Brain pericyte (primary cell): Measurements from ENCODE around the gene MTRF1L.
"Not testable (repeated sequence)": the region's sequence is repeated elsewhere in the genome, so short reads cannot be mapped to it uniquely, and the experiment has no call there.

ENCODE experiments used
- DNase-seq: peaks from one replicate; pipeline ENCODE4 v3.0.0-alpha.2; 2012; ENCODE audit warnings: low read depth, low spot score

MTRF1L gene

DNA sequence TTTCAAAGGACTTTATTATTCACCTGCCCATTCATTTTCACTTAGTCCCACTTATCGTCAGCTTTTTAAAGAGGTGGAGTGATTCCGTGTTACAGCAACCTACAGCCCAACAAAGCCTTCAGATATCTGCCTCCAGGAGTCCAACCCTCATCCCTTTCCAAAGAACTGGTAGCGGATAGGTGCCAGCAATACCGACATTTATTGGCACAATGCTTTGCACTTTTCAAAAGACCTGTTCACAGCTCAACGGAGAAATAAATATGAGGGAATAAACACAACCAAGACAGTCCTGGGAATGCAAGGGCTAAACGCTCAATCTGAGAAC is 819 bp upstream of the MTRF1L start:
- no peak for DNase-seq

DNA sequence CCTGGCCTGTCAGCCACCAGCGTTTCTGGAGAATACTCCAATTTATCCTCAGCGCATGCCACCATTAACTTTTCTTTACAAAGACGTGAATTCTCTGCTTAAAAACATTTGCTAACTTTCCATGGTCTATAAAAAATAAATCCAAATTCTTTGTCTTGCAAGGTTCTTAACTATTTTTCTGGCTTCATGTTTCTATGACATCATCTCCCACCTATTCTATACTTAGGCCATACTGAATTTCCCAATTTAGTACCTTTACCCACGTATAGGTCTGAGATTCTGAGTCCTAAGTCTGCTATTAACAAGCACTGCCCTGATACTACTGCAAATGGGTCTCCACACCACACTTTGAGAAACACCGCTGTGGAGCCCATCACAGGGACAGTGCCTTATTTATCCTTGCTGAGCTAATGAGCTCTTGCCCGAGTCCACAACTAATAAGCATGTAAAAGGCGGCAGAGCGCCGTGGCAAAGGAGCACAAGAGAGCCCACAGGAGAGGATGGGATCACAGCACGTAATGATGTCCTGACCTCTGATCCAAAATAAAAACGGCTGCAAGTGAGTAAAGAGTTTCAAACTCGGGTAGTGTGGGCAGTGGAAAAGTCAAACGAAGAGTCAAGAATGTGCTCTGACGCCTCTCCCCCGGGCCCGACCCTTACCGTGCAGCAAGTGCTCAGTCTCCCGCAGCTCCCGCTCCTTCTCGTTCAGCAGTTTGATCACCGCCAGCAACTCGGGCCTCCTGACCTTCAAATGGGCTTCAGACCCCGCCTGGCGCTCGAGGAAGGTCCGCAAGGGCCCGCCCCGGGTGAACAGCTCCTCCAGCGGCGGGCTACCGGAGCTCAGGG is 519 bp downstream of the MTRF1L start:
- DNase-seq, result no peak

DNA sequence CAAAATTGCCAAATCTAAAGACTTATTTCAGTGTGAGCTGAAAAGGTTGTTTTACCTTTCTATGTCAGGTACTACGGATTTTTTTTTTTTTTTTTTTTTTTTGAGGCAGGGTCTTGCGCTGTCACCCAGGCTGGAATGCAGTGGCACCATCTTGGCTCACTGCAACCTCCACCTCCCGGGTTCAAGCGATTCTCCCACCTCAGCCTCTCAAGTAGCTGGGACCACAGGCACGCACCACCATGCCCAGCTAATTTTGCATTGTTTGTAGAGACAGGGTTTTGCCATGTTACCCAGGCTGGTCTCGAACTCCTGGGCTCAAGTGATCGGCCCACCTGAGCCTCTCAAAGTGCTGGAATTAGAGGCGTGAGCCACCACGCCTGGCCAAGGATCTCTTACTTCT is 1.7 kb downstream of the MTRF1L start:
- not testable (repeated sequence) for DNase-seq

DNA sequence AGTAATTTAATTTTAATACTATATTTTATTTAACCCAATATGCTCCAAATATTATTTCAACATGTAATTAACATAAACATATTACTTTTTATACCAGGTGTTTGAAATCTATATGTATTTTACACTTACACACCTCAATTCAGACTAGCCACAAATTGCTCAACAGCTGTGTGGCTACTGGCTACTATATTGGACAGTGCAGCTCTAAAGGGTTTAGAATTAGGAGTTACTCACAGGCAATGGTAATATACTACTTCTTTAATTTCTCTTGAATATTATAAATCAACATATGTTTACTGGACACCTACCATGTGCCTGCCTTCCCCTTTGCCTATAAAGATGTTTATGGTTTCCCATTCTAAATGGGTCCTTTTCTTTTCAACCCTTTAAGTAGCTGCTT is 2.3 kb downstream of the MTRF1L start:
- DNase-seq, result no peak

DNA sequence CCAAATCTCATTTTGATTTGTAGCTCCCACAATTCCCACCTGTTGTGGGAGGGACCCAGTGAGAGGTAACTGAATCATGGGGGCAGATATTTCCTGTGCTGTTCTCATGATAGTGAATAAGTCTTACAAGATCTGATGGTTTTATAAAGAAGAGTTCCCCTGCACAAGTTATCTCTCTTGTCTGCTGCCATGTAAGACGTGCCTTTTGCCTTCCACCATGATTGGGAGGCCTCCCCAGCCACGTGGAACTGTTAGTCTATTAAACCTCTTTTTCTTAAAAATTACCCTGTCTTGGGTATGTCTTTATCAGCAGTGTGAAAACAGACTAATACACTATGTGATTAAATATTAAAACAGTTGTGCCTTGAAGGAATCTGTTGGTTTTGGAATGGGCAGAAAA is 3.0 kb downstream of the MTRF1L start:
- not testable (repeated sequence) for DNase-seq

DNA sequence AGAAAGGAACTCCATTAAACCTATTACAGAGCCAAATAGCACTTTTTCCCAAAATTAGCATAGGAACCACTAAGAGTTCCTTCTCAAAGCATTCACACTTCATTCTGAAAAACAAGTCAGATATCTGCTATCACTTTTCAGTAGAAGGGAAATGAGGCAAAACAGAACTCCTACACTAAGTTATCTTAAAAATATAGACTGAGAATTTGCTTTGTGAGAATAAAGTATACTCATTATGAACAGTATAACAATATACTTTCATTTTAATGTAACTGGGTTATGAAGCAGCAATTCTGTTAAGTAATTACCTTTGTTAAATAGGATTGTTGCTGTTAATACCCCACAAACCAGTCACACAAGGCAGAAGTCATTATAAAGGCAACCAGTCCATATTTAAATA is 8.7 kb downstream of the MTRF1L start:
- DNase-seq, result no peak

DNA sequence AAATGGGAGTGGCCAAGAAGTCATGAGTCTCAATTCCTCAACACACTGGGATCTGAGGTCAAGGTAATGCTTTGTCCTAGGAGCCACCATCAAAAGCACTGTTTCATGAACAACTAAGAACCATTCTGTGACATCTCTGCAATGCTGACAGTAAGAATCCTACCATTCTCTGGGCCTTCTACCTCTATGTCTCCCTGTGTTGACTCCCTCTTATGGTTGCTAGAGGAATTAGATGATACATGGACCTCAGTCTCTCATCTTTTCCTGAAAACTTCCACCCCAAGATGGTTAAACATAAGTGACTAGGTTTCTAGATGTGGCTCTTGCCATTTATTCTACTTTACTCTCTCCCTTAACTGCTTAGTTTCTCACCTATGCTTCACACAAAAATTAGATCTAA is 9.1 kb downstream of the MTRF1L start:
- no peak for DNase-seq

DNA sequence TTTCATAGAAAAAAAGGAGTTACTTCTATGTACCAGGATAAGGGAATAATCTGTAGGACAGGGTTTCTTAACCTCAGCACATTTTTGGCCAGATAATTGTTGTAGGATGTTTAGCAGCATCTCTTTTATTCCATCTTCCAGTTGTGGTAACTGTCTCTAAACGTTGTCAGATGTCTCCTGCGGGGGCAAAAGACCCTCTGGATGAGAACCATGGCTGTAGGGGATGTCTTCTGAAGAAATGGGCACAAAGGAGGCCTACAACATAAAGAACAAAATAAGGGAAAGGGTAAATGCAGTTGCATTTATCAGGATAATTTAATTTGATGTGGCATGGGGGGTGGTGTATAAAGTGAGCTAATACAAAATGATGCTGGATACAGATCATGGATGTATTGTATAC is 15.5 kb downstream of the MTRF1L start:
- DNase-seq, result no peak

DNA sequence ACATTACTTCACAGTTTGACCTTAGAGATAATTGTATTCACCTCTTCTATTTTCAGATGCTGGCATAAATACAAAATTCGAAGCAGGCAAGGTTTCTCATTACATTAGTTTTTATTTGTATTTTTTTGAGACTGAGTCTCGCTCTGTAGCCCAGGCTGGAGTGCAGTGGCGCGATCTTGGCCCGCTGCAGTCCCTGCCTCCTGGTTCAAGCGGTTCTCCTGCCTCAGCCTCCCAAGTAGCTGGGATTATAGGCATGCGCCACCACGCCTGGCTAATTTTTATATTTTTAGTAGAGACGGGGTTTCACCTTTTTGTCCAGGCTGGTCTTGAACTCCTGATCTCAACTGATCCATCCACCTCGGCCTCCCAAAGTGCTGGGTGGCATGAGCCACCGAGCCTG is 17.2 kb downstream of the MTRF1L start:
- DNase-seq, result not testable (repeated sequence)

DNA sequence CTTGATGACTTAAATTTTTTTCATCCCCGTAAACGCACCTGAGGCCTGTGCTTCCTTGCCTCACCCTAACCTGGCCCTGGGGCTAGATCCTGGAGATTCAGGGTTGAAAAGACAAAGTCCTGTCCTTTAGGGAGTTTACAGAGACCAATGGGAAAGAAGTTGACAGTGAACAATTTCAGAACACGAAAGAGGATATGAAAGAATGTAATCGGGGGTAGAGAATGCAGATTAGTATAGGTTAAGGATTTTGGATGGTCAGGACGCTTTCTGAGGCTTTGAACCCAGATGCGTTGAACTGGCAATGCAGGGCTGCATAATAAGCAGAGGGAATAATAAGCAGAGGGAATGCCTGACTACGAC is 18.0 kb downstream of the MTRF1L start:
- DNase-seq, result no peak

DNA sequence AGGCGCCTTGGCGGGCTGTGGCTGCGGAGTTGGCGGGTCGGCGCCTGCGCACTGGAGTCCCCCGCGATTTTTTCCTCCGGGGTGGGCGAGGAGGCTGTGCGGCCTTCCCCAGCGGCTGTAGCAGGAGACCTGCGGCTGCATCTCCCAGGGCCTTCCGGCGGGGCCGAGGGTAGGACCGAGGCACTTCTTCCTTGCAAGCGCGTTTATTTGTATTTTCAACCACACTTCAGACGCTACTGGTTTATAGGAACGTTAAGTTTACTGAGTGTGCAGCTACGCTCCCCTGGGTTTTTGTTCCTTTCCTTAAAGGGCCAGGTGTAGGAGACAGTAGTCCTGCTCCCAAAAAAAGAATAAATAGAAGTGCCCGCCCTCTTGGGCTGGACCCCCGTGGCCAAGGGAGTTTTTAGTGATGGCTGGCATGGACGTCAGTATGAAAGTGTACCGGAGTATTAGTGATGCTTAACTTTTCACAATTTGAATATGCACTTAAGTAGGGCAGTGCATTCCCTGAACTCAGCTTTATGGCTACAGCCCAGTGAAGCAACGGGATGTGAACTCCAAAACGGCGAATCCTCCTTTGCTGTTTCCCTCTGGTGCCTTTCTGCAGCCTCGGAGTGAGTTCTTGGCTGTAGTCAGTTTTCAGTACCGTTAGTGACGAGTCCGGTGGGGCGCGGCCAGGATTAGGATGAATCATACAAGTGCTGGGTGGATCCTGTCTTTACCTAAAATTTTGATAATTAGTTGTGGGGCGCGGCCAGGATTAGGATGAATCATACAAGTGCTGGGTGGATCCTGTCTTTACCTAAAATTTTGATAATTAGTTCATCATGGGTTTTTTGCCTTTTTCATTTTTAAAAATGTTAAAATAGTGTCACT is 18.6 kb downstream of the MTRF1L start:
- no peak for DNase-seq

DNA sequence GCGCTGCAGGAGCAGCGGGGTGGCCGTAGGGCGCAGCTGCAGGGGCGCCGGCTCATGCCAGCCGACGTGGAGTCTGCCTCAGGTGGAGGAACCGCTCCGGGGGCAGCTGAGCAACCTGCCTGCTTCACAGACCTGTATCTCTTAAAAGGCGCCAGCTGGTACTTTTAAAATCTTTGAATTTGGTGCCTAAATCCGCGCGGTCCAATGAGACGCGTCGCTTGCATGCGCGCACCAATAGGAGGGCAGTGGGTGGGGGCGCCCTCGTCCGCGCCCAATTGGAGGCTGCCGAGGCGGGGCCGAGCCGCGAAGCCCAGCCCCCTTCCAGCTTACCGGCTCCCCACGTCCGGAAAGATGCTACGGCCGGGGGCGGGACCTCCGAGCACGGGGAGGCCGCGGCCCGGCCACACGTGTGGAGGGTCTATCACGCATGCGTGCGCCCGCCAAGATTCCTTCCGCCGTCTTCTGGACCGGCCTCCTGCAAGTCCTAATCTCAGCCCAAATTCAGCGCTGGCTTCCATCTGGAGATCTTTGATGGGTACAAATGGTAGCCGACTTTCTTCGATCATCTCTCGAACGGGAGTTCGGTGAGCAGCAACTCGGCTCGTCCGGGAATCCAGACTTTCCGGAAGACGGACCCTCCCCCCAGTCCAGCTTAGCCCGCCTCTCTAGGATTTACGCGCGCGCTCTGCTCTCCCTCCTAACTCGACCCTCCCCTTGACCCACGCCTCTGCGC is 19.4 kb downstream of the MTRF1L start, which contains the start of gene FBXO5:
Gene FBXO5 (minus strand): TSS at position 138 of the 733 bp plus-strand sequence. CDS start 82 bp downstream, at position 56.
- DNase-seq, result peak; percentile 95

DNA sequence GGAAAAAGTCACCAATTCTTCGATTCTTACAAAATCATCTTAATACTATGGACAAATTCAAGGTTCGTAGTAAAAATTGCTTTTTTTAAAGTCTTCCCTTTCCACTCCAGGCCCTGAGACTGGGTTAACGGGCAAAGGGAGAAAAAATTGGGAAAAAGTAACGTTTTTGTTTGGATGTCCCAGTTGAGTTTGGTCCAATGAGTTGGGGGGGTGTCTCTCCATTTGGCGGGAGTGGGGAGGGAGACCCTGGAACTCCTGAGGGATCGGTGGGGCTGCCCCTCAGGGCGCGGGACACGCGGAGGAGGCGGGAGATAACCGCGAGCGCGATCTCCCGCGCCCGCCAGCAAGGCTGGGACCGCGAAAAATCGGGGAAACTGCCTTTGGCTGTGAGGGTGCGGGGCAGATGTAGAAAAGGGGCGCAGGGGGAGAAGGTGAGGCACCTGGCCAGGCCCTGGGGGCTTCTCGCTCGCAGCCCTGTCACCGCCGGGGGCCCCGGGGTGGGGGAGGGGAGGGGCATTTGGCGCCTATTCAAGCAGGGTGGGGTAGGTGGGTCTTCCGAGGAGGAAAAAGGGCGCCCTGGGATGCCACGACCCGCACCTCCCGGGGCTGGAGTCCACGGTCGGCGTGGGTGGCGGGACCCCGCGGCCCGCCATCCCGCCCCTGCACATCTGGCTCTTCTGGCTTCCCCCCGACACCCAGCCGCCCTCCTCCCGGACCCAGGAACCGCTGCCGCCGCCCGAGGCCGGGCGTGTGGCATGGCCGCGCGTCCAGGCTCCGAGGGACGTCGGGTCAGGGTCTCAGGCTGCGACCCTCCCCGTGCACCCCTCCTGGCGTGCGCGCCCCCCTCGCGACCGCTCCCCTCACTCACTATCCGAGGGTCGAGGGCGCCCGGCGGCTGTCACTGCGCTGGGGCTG is 20.3 kb downstream of the MTRF1L start:
- no peak for DNase-seq

DNA sequence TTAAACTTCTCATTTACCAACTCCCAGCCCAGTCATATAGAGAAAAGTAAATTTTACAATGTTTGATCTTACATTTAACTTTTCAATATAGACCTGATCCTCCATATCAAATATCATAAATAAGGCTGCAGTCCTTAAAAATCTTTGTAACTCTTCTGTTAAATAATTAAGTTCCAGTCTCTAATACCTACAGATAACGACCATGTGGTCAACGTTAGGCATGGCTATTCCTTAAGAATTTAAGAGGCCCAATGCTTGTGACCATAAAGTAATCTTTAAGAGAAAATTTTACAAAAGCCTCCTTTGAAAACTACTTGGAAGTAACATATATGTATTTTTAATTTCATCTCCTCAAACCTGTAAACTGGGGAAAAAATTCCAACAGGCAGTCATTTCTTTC is 21.3 kb downstream of the MTRF1L start:
- DNase-seq, result no peak

DNA sequence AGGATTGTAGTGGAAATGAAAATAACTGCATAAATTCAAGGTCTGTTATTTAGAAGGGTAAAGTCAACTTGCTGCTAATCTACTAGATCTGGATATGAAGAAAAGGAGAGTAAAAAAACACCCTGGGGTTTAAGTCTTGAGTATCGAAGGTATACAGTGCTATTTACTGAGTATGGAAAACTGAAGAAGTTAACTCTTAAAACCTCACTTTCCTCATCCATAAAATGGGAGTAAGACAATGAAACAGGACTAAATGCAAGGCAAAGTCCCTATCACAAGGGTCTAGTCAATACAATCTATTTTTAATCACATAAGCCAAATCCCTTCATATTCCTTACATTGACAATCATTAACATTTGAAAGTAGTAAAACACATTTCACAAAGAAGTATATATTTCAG is 21.9 kb downstream of the MTRF1L start:
- no peak for DNase-seq

DNA sequence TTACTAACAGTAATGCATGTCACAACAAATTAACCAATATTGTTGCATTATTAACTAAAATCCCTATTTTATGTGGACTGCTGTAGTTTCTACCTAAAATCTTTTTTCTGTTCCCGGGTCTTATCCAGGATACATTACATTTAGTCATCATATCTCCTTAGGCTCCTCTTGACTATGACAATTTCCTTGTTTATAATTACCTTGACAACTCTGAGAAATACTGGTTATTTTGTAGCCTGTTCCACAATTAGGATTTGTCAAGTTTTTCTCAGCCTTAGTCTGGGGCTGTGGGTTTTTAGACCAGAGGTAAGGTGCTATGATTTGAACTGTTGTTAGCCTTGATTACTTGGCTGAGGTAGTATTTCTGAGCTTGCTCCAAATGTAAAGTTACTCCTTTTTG is 23.4 kb downstream of the MTRF1L start:
- DNase-seq, result no peak

DNA sequence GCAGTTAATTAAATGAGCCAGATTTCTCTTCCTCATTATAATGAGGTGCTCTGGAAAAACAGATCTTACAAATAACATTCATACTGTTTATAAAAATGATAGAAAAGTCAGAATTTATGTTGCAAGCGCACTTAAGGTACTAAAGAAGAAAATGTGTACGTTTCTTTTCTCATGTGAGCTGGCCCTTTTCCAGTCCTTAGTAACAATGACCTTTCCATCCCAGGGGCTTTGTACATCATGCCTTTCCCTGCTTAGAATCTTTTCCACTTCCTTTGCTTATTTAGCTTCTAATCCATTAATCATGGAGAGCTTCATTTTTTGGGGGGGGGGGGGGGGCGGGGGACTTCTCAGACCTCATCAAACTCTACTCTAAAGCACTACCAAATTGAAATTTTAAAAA is 24.5 kb downstream of the MTRF1L start:
- no peak for DNase-seq

DNA sequence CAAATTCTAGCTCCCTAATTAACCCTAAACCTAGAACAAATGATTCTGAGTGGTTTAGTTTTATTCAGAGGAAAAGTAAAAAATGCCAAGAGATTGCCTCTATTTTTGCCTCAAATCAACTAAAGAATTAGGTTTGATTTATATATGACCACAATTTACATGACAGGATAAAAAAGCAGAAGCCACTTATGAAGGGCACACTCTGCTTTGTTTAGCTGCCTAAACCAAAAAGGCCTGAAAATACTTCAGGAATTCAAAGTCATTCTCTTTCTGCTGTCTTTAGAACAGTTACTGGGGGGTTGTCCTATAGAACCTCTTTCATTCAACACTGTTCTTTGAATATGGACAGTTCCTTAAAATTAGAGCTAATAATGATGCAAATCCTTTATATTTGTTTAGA is 25.0 kb downstream of the MTRF1L start:
- no peak for DNase-seq

DNA sequence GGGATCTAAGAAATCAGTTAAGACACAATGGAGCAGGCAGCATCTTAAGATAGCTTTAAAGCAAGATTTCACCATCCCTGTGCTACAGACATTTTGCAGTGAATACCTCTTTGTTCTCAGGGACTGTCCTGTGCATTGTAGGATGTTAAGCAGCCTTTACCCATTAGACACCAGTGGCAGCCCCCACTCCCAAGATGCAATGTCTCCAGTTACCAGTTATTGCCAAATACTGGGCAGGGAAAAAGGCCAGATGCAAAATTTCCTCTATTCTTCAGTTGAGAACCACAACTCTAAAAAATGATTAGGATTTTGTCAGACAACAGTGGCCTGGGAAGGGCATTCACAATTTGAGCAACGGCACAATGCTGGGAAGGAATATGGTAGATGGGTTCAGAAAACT is 25.8 kb downstream of the MTRF1L start:
- DNase-seq, result no peak

DNA sequence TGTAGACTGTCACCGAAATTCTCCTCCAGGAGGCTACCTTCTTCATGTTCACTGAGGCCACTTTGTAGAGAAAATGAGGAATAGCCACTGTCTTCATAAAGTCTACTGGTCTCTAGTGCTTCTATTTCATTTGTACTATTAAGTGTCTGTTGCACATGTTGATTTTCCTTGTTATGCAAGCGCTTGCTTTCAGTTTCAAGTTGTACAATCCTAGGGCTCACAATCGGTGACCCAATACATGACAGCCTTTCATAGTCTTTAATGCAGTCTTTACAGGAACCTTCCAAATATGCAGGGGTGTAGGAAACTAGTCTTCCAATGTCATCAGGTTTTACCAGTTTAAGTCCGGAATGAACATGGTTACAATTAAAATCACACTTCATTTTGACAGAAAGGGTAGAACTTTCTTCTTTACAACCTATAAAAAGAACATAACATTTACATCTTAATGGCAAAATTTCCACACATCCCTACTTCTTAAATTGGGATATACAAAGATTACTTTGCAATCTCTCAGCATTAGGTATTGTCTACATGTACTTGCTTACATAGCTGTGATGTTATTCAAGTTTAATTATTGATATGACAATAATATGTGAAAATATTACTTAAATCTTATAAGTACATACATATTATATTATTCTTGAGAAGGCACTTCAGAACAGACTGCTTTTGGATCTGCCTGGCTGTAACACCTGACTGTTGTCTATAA is 27.1 kb downstream of the MTRF1L start:
- no peak for DNase-seq

DNA sequence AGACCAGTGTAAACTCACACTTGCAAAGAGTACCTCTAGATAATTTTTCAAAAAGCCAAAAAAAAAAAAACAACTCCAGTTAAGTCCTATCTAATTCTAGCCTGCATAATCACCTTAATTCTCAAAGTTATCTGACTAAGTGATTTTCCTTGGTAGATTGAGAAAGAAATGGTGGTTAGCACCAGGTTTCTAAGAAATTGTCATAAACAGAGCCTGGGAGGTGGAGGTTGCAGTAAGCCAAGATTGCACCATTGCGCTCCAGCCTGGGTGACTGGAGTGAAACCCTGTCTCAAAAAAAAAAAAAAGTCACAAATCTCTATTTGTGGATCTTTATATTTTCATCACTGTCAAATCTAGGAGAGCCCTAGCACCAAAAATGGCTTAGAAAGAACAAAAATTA is 28.6 kb downstream of the MTRF1L start:
- no peak for DNase-seq
